Heart left ventricle (tissue), 13 donors: Measurements from ENCODE around the gene SHROOM3.

Experiments used
- POLR2A ChIP-seq, 2 donors: fragments of 450-650 bp; IDR thresholded peaks; one replicate each; pipeline ENCODE4 v1.6.1; 2017; ENCODE audit warnings: antibody characterized with exemption in 2 of 2, mild to moderate bottlenecking in 2 of 2, moderate library complexity in 2 of 2
- TF ChIP-seq, protein P1 (sequence below), 12 donors: fragments of 200-600 bp; sonication (generic) in 4 of 12; IDR thresholded peaks; one replicate each; pipeline versions ENCODE4 v1.5.0 to v1.8.0; 2018 to 2022; ENCODE audit warnings: antibody characterized with exemption in 12 of 12, mild to moderate bottlenecking in 5 of 12
- donor health status: ischemic (EF 13 %, LVEDD 7.1; RV severe dilation, severe dysfunction).
- donor health status: DM: no; HTN: yes; CAD: no.
- donor health status: DM: no; HTN: no; CAD: no.
- donor health status: ischemic (EF 25% LVEDD 6.9; RV normal size, moderate dysfunction).
- donor health status: ischemic (EF 25% LVEDD 5.7; RV mildly dilated, moderate dysfunction).
- donor health status: ischemic (EF 35%, LVEDD 5.7; RV mildly dilated, moderate dysfunction).
- donor health status: nonischemic (EF 11% LVEDD 7.7; RV severe dilation, severe dysfunction).
- donor health status: DM: yes; HTN: yes; CAD: no.
- donor health status: PGD.
- donor health status: ischemic (EF 29% LVEDD 5.4; RV normal size, mild dysfunction).
- donor health status: nonischemic (EF 23%, LVEDD 6.1; RV moderate dilation, normal function).

DNA sequence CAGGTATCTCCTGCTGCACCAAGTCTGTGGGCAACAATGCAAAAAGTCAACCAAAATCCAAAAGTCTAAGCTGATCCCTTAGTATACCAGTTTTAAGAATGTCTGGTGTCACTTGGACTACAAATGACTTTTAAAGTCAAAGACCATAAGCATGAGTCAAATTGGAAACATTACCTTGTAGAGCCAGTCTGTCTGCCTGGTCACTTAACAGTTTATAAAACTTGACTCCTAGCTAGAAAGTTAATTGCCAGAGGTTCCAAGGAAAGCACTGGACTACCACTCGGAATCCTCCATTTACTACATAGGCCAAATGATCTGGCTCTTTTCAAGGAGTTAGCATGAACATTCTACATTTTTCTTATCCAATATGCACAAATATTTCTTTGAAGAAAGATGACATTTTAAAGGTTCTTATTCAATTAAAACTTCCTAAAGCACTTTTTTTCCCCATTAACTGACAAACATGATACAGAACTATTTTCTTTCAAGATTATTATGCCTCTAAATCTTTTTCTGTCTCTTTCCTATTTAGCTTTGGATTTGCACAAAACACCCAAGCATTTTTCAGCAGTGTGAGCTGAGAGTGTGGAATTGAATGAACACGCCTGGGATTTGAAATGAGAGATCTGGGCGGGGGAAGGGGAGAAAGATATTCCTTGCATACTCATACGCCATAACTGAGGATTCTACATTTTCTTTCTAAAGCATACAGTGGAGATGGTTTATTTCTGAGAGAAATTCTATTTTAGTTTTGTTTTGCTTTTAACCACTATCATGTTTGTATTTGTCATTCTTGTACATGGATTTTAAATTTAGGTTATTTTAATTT, 188.4 kb downstream of the SHROOM3 start:
- TF ChIP-seq, protein P1, sequence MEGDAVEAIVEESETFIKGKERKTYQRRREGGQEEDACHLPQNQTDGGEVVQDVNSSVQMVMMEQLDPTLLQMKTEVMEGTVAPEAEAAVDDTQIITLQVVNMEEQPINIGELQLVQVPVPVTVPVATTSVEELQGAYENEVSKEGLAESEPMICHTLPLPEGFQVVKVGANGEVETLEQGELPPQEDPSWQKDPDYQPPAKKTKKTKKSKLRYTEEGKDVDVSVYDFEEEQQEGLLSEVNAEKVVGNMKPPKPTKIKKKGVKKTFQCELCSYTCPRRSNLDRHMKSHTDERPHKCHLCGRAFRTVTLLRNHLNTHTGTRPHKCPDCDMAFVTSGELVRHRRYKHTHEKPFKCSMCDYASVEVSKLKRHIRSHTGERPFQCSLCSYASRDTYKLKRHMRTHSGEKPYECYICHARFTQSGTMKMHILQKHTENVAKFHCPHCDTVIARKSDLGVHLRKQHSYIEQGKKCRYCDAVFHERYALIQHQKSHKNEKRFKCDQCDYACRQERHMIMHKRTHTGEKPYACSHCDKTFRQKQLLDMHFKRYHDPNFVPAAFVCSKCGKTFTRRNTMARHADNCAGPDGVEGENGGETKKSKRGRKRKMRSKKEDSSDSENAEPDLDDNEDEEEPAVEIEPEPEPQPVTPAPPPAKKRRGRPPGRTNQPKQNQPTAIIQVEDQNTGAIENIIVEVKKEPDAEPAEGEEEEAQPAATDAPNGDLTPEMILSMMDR (IDR thresholded peaks at IDR 0.05) = no peak
- TF ChIP-seq POLR2A (IDR thresholded peaks at IDR 0.05) = no peak
